Retinal pigment epithelial cell (primary cell): ENCODE results near the gene ASIC1.
A peak's percentile ranks its signal among the peaks of the same experiment; 100 is the strongest.

Experiments used
- DNase-seq: peaks from one replicate; pipeline ENCODE4 v3.0.0-alpha.2; 2010; ENCODE audit warnings: low read depth
- H3K4me3 ChIP-seq: 2 replicates; pipeline ENCODE4 v1.5.1; 2011; ENCODE audit warnings: mild to moderate bottlenecking, low read length, control low read depth, moderate library complexity
- TF ChIP-seq, protein P1 (sequence below): conservative IDR thresholded peaks from 2 replicates; pipeline ENCODE4 v1.5.1; 2011; ENCODE audit warnings: low read depth, low read length, control low read depth, inconsistent platforms

ASIC1 gene

DNA sequence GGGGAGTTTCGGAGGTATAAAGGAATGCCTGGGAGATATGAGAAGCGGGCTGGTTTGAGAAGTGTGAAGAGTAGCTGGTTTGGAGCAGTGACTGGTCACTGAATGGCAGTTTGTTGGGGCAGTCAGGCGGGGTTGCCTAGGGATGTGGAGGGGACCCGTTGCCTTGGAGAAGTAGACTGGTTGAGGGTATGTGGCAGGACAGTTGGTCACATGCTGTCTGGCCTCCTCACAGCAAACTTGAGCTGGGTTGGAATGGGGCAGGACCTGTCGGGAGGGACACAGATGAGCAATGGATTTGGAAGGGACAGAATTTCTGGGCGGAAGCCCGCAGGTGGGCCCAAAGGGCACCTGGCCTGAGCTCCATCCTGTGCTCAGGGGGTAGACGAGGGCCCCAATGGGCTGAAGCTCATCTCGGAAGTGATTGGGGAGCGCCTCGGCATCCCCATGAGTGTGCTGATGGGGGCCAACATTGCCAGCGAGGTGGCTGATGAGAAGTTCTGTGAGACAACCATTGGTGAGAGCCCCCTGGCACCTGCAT is 48.6 kb downstream of the ASIC1 start:
- TF ChIP-seq, protein P1, sequence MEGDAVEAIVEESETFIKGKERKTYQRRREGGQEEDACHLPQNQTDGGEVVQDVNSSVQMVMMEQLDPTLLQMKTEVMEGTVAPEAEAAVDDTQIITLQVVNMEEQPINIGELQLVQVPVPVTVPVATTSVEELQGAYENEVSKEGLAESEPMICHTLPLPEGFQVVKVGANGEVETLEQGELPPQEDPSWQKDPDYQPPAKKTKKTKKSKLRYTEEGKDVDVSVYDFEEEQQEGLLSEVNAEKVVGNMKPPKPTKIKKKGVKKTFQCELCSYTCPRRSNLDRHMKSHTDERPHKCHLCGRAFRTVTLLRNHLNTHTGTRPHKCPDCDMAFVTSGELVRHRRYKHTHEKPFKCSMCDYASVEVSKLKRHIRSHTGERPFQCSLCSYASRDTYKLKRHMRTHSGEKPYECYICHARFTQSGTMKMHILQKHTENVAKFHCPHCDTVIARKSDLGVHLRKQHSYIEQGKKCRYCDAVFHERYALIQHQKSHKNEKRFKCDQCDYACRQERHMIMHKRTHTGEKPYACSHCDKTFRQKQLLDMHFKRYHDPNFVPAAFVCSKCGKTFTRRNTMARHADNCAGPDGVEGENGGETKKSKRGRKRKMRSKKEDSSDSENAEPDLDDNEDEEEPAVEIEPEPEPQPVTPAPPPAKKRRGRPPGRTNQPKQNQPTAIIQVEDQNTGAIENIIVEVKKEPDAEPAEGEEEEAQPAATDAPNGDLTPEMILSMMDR, result no peak
- H3K4me3 ChIP-seq, result no peak overlapping the region
- DNase-seq, result no peak

DNA sequence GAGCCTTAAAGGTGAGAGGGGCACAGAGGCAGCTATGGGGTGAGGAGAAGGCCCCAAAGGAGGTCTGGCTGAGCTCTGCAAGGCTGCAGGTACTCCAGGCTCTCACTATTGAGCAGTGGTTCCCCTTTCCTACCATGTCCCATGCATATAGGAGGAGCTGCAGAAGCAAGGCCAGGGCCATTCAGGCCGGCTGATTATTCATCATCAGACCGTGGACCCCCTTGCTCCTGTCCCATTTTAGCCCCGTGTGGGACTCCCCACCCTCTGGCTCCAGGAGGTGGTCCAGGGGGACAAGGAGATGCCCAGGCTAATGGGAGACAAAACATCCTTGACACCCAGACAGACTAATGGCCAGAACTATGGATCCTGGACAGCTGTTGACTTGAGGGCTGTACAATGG is 49.5 kb downstream of the ASIC1 start:
- TF ChIP-seq, protein P1, result no peak
- DNase-seq, result no peak

DNA sequence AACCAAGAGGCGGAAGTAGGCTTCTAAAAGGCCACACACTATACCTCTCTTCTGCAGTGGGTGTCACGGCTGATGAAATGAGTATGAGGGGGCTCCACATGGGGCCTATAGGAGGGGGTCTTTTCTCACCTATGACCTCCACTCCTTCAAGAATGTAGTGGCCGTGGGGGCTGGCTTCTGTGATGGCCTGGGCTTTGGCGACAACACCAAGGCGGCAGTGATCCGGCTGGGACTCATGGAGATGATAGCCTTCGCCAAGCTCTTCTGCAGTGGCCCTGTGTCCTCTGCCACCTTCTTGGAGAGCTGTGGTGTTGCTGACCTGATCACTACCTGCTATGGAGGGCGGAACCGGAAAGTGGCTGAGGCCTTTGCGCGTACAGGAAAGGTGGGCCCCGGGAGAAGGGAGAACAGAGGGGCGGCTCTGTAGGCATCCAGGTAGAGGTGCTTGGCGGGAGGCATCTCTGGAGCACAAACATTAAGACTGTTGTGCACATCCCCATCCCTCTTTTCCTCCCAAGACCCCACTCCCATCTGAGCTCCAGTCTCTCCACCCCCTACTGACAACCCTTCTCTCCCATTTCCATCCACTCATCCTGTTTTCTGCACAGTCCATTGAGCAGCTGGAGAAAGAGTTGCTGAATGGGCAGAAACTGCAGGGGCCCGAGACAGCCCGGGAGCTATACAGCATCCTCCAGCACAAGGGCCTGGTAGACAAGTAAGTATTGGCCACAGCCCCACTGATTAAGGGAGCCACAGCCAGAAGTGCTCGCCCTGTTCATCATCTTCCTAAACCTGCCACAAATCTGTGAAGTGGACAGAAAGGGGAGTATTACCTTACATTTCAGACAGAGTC is 50.2 kb downstream of the ASIC1 start:
- H3K4me3 ChIP-seq, result no peak overlapping the region
- TF ChIP-seq, protein P1, result no peak
- no peak for DNase-seq

More for the DNA sequence above, 49.5 kb downstream of the ASIC1 start:
- H3K4me3 ChIP-seq, result no peak overlapping the region

DNA sequence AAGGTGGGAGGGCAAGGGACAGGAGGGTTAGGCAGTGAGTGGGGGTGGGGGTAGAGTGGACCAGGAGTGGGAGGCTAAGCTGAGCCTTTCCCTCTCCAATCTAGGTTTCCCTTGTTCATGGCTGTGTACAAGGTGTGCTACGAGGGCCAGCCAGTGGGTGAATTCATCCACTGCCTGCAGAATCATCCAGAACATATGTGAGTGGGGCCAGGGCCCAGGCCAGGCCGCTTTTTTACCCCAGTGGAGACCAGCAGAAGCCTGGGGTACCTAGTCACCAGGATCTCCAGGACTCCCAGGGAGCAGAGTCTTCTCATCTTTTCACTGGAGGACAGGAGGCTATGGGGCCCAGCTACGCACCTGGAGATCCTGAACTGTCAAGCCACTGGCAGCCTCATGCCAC is 51.9 kb downstream of the ASIC1 start:
- H3K4me3 ChIP-seq, result no peak overlapping the region
- TF ChIP-seq, protein P1, result no peak
- DNase-seq, result no peak

DNA sequence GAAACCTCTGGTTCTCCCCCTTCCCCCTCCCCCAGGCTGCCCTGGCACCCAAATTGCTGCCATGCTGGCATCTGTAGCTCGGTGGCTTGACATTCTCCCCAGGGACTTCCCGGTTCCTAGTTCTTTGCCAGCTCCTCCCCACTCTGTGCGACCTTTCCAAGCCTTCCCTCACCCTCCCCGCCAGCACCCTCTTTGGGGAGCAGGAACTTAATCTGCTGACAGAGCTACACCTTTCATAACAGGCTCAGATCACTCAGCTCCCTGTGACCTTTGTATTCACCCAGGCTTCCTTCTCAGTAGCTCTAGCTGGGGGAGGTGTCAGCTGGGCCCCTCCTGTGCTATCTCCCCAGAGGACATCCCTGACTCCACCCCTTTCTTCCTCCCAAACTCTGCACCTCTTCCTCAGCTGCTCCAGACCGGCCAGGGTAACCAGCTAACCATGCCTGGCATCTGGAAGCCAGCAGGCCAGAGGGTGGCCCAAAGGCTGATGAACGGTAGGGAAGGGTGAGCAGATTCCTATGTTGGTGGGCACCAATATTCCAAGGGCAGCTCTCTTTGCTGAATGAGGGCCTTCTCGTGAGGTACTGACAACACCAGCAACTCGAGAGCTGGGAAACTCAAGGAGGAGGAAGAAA is 52.8 kb downstream of the ASIC1 start:
- H3K4me3 ChIP-seq, result no peak overlapping the region
- DNase-seq, result no peak
- TF ChIP-seq, protein P1, result no peak

DNA sequence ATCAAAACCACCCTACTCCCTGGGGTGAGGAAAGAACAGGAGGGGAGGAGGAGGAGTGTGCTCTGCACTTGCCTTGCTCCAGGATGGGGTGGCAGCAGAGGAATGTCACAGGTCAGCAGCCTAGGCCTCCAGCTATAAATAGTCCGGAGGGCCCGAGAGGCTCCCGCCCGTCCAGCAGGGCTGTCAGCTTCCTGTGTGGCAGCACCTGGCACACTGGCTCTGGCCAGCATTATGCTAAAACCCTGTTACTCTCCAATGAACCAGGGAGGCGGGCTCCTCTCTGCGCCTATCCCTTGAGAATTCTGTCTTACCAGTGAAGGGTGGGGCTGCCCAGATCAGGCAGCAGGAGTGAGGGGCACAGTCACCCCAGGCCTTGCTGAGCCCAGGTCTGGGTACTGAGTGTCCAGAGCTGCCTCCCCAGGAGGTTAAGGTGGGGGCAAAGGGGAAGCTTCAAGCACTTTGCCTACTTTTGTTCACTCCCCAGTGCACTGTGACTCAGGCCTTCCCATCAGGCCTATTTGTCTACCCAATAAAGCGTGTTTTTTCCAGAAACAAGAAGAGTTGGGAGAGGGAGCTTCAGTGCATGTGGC is 53.5 kb downstream of the ASIC1 start:
- no peak for DNase-seq
- TF ChIP-seq, protein P1, result peak; percentile 1
- no peak overlapping the region for H3K4me3 ChIP-seq
